Inflammatory macrophage (primary cell): ENCODE measurements around the gene RALGAPA2.

Source experiments
- DNase-seq, 2 donors: peaks; one replicate each; pipeline ENCODE4 v3.0.0-alpha.2; 2020 to 2022

RALGAPA2 gene

DNA sequence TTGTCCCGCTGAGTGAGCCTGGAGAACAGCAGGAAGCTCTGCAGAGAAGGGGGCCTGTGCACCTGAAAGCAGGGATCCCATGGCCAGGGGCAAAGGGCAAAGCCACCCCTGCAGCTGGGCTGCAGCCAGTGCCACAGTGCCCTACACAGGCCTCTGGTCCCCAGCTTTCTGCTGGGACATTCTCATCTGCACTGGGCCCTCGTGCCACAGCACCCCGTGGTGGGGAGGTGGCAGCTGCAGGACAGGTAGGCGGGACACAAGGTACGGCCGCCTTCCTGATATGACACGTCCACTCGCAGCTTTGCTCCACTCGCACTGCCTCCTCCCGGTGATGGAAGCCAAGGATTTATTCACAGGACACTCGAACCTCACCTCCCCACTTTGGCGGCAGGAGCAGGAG is 317.4 kb downstream of the RALGAPA2 start:
- DNase-seq: no peak

DNA sequence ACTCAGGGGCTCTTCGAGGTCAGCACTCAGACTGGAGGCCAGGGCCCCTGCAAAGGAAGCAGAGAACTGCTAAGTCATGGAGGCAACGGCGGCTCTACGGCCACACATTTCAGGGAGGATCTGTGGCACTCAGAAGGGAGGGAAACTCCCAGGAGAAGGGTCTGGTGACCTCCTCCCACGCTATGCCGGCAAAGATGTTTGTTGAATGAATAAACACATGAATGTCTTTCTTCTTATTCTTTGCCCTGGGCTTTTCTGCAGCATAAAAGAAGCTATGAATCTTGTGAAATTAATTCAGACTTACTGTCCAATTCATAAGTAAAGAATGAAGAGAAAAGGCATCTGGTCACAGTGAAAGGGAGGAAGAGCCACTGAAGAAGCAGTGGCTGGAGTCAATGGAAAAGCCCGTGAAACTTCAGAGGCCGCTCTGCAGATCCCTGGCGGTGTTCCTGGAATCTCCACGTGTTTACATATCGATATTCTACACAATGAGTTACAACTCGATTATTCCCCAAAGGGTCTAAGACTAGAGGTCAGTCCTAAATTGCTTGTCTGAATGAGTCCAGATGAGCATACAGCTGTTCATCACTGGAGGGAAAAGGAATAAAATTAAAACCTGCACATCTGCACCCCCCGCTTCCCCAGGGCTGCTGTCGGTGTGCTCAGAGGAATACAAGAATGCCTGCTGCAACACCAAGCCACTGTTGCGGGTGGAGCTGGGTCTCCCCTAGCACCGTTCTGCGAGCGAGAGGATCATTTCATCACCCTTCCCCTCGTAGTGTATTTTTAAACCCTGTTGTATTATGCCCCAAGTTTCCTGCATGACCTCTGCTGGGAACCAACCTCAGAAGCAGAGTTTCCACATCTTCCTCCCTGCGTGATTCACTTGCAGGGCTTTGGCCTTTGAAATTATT is 319.0 kb downstream of the RALGAPA2 start:
- peak; percentile 71 to 73 for DNase-seq

DNA sequence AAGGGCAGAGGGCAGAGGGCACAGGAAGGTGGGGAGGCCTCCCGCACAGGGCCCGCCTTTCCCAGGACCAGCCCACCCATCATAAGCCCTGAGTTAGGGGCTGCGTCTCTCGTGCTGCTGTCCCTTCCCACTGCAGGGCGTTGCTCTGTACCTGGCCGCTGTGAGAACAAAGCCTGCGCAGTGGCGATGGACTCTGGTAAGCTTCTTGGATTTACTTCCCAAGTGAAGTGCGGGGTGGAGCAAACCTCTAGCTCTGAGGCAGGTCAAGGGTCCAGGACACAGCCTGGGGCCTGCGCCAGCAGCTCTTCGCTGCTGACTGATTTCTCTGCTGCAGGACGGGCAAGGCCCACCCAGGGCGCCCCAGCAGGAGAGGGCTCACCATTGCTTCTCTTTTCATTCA is 320.7 kb downstream of the RALGAPA2 start:
- no peak for DNase-seq

DNA sequence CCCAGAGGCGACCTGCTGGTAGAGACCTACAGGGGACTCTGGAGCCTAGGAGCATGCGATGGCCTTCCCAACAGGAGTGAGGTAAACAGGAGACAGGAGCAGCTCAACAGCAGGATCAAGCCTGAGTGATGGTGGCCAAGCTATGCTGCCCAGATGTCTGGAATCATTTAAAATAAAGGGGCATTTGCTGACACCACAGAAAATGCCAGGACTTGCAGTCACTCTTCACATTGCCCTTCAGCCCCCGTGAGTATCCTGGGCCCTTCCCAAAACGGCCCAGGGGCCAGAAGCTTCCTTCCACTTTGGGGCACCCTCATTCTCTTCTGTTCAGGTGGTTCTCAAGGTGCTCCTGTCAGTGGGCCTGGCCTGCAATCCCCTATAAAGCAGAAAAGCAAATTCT is 321.3 kb downstream of the RALGAPA2 start:
- DNase-seq: no peak

DNA sequence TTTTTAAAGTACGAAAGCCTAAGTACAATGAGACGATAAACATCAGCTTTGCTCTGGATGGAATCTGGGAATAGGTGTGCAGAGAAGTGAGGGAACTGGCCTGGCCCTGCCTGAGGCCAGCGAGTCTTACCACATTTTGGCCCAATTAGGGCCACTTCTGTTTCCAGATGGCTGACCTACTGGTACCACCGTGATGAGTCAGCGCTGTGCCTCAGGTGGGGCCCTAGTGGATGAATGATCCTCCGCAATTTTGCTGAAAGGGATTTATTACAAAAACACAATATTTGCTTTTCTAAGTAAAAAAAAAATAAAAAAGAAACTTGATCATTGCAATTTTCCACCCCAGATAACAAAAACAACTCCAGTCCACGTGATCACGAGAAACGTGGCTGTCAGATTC is 322.1 kb downstream of the RALGAPA2 start:
- DNase-seq: no peak

DNA sequence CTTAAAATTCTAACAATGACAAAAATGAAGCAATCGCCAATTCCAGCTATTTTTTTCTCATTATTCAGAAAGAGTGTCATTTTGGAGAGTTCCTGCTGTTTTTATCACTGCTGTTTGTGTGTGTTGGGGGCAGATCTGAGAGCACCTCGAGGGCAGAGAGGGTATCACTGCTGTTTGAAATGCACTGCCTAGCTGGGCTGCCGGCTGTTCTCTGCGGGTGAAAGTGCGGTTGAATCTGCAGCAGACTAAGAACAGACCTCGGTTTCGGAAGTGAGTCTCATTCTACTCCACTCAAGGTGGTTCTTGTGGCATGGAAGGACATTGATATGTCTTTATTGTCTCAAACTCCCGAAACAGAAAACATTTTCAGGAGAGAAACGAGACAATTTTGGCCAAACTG is 326.3 kb downstream of the RALGAPA2 start:
- no peak for DNase-seq

DNA sequence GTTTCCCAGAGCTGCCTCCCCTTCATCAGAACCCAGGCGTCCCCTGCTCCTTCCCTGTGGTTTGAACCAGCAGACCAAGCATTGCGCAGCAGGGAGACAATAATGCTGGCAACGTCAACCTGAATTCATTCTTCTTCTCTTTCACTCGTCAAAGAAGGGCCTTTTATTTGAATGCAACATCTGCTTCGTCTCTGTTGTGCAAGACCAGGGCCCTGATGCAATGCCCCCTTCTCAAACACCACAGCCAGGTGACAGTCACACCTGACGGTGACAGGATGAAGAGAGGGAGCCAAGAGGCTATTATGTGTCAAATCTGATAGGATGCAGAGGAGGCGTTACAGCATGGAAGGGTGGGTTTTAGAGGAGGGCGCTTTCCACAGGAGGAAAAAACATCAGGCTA is 336.6 kb downstream of the RALGAPA2 start:
- DNase-seq: no peak

DNA sequence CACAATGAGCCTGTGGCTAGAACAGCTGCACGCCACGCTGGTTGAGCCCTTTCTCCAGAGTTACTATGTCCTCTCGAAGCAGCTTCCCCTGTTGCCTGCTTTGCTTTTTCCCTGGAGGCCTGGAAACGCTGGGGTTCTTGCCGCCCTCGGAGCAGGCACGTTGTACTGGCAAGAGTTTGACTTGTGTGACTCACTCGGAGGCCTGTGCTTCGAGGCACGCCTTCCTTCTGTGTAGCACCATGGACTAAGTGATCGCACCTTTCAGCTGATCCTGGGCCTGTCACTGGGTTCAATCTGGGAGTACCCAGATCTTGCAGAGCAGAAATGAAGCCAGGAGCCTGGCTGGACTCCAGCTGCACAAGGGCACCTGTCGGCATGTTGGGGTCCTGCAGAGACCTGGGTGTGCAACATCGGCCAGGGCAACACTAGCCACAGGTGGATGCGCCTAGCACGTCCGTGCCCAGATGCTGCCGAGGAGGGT is 339.3 kb downstream of the RALGAPA2 start:
- DNase-seq: no peak

DNA sequence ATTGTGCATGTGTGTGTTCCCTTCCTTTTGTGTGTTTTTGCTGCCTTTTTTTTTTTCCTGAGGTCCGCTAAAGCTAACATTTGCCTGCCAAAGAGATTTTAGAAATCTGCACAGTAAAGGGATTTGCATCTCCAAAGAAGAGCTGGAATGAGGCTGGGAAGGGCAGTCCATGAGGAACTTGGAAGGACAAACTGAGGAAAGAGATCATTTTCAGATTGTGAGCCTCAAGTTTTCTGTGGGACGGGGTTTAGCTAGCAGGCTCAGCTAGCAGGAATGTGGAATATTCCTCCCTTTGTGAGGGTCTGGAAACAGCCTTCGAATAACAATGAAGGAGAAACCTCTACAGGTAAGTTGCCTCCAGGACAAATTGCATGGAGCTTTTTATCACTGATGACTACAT is 340.8 kb downstream of the RALGAPA2 start:
- no peak for DNase-seq

DNA sequence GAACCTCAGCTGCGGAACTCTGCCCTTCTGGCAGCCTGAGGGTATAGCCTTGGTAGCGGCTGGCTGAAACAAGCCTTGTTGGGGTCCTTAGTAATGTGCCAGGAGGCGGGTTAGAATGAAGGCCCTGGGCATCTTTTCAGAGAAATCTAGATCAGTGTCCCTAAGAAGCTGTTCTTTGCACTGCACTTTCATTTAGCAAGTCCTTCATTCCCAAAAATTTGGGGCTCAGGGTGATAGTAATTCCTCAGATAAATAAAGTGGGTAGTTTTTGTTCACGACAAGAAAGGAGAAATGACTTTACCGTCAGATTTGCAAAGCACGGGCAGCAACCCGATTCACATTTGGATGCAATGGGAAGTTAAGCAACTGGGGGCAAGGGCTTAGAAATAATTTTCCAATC is 341.4 kb downstream of the RALGAPA2 start:
- no peak for DNase-seq

DNA sequence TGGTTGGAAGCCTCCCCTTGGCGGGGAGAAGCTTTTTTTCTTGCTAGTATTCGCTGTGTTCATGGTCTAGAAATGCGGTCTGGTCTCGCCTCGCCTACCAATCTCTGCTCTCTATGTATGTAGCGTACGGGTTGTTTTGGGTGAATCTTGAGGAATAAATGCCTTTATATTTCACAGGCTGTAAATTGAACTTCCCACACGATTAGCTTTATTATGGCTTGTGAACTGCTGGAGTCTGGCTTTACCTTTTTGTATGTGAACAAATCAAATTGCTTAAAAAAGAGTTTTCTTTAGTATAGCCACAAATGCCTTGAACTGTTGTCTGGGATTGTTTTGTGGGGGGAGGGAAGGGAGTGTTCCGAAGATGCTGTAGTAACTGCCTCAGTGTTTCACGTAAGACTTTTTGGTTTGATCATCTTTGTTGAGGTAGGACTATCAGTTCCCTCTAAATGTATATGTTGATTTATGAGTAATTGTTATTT is 342.3 kb downstream of the RALGAPA2 start:
- DNase-seq: no peak

DNA sequence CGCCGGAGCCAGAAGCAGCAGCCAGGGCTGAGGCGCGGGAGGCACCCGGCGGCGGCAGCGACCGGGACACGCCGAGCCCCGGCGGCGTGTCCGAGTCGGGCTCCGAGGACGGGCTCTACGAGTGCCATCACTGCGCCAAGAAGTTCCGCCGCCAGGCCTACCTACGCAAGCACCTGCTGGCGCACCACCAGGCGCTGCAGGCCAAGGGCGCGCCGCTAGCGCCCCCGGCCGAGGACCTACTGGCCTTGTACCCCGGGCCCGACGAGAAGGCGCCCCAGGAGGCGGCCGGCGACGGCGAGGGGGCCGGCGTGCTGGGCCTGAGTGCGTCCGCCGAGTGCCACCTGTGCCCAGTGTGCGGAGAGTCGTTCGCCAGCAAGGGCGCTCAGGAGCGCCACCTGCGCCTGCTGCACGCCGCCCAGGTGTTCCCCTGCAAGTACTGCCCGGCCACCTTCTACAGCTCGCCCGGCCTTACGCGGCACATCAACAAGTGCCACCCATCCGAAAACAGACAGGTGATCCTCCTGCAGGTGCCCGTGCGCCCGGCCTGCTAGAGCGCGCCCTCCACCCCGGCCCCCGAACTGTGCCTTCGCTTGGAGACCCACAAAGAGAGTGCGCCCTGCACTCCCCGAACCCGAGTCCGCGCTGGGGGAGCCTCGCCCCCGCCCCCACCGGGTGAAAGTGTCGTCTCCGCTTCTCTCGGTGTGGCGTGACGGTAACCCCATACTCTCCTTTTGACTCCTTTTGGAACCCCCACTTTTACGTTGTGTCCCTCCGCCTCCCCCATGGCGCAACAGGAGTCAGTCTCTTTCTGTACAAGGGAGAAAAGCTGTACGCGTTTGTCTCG is 343.0 kb downstream of the RALGAPA2 start:
- no peak for DNase-seq

DNA sequence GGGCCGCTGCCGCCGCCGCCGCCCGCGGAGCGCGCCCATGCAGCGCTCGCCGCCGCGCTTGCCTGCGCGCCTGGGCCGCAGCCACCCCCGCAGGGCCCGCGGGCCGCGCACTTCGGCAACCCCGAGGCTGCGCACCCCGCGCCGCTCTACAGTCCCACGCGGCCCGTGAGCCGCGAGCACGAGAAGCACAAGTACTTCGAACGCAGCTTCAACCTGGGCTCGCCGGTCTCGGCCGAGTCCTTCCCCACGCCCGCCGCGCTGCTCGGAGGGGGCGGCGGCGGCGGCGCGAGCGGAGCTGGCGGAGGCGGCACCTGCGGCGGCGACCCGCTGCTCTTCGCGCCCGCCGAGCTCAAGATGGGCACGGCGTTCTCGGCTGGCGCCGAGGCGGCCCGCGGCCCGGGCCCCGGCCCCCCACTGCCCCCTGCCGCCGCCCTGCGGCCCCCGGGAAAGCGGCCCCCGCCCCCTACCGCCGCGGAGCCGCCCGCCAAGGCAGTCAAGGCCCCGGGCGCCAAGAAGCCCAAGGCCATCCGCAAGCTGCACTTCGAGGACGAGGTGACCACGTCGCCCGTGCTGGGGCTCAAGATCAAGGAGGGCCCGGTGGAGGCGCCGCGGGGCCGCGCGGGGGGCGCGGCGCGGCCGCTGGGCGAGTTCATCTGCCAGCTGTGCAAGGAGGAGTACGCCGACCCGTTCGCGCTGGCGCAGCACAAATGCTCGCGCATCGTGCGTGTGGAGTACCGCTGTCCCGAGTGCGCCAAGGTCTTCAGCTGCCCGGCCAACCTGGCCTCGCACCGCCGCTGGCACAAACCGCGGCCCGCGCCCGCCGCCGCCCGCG is 343.8 kb downstream of the RALGAPA2 start:
- DNase-seq: peak in 1 of 2 donors; percentile 24

DNA sequence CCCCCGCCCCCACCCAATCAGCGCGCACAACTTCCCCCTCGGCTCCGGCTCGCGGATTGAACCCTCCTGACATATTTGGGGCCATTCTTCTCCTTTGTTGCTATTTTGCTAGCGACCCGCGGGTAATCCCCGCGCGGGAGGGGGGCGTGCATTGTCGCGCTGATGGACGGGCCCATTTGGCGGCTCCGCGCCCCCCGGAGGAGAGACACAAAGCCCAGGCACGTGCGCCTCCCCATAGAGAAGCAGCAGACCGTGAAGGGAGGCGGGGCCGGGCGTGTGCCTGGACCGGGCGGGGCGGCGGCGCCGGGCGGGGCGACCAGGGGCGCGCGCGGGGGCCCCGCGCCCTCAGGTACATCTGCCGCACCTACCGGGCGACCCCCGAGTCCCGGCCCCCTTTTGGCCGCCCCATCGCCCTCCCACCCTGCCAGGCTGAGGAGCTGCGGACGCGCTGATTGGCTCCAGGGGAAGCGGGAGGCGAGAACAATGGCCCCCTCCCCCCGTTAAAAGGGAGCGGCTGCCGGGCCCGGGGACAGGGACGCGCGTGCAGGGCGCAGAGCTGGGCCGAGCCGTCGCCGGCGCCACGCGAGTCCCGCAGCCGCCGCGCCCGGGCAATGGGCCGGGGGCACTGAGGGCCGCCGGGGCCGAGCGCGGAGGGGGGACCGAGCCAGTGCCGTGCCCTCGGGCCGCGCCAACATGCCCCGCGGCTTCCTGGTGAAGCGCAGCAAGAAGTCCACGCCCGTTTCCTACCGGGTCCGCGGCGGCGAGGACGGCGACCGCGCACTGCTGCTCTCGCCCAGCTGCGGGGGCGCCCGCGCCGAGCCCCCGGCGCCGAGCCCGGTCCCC is 344.6 kb downstream of the RALGAPA2 start, which contains the start of gene INSM1:
Gene INSM1, plus strand, starts transcription at position 530 of the 843 bp plus-strand sequence. Its CDS starts 164 bp downstream, at position 694.
- DNase-seq: no peak

DNA sequence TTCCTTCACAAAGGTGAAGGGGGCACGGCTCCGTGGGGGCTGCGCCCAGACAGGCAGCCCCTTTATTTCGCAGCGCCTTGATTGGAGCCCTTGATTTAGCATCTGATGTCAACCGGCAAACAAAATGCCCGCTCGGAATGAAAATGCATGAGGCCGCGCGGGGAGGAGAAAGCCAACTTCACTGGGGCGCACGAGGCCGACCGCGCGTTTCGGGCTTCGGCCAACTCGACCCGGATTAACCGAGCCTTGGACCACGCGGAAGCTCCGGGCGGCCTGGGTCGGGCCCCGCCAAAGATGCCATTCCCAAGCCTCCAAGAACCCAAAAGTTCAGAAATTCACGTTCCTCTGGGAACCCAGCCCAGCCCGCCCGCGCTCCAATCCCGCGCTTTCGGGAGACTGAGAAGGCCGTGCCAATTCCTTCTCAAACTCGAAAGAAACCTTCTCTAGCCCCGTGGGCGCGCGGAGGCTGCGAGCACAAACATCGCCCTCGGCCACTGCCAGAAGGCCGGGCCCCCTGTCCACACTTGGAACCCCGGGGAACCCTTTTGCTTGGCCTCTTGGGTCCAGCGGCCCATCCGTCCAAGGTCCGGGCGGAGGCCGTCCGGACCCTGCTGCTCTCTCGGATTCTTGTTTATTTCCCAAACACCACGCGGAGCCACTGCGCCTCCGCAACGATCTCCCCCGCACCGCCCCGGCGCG is 345.4 kb downstream of the RALGAPA2 start:
- no peak for DNase-seq

DNA sequence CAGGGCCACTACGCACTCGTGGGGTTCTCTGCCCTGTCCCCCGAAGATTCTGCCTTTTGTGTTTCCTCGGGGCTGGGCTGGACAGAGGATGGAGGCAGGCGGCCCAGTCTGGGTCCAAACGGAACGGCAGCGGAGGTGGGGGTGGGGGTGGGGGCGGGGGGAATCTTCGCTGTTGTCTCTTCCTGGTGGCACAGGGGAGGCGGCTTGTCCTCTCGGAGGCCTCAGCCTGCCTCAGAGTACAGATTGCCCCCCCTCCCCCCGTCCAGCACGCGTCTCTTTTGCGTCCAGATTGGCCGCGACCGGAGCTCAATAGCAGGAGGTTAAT is 345.9 kb downstream of the RALGAPA2 start:
- DNase-seq: no peak

DNA sequence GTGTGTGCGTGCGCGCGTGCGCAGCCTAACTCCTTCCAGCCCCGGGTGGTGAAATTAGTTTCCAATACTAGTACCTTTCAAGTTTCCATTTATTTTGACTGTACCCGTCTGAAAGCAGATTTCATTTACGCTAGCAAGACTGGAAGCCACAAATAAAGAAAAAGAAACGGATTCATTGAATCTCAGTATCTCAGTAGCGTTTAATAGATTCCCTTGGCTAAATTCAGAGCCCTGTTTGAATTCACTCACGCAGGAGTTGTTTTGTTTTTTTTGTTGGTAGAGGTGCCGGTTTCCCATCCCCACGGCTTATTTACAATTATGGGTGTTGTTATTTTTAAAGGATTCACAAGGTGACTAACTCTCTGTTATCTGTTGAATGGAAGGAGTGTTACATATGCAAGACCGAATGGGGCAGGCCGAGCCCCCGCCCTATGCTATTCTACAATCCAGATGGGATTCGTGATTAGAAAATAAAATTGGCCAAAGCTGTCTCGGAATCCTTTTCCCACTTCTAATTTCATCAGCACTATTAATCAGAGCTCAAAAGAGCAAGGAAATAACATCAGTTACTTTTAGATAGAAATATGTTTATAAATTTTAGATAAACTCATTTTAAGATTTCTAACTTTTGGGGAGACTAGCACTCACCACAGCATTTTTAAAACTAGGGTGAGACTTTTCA is 346.8 kb downstream of the RALGAPA2 start:
- no peak for DNase-seq

DNA sequence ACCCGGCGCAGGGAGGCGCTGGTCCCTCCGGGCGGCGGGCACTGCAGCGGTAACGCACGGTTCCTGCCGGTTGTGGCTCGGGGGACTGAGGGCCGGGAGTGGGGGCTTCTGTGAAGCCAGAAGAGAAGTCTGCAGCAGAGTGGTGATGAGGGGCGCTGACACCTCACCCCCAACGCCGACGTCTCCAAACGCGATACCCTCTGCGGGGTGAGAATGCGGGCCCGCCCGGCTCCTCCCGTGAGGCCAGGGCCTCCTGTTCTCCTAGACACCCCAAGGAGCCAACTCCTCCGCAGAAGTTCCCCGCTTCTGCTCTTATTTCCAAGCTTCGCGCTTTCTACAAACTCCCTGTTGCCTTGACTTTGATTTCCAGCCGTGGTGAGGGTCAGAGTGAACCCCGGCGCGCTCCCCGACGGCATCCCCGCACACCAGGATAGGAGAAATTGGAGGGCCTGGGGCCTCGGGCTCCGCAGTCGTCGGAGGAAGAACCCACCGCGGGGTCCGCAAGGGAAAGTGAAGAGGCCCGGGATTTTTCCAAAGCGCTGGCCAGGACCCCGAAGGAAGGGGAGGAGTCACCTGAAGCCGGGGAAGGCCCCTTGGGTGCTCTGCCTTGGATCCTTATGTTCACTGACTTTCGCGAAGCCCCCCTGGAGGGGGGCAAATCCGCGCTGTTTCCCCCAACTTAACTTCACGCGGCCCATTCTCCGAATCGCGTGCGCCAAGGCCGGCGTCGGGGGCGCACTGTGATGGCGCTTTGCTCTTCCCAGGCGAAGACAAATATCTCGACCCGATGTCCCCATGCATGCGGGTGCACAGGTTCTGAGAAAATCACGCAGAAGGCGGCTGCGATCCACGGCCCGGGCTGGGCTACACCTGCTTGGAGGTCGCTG is 347.6 kb downstream of the RALGAPA2 start:
- no peak for DNase-seq
